Measurements from ENCODE around the gene ATP23.
A peak's percentile ranks its signal among the peaks of the same experiment; 100 is the strongest.

Gene ATP23

DNA sequence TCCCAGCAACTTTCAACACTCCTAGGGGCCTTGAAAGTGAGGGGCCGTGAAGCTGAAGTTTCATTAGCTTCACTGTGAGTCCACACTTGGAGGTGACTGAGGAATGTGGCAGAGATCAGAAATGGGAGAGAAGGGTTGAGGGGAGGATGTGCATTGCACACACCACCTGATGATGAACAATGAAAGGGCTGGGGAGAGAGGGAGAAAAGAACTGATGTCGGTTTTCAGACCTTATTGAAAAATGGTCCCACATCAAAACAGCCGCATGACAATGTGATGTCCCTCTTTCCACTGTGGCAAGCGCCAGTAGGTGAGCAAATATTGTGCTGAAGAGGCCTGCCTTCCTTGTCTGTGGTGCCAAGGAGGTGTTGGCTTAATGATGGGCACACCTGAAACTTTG, 32.3 kb upstream of the ATP23 start:
- TF ChIP-seq, protein P1, sequence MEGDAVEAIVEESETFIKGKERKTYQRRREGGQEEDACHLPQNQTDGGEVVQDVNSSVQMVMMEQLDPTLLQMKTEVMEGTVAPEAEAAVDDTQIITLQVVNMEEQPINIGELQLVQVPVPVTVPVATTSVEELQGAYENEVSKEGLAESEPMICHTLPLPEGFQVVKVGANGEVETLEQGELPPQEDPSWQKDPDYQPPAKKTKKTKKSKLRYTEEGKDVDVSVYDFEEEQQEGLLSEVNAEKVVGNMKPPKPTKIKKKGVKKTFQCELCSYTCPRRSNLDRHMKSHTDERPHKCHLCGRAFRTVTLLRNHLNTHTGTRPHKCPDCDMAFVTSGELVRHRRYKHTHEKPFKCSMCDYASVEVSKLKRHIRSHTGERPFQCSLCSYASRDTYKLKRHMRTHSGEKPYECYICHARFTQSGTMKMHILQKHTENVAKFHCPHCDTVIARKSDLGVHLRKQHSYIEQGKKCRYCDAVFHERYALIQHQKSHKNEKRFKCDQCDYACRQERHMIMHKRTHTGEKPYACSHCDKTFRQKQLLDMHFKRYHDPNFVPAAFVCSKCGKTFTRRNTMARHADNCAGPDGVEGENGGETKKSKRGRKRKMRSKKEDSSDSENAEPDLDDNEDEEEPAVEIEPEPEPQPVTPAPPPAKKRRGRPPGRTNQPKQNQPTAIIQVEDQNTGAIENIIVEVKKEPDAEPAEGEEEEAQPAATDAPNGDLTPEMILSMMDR (IDR thresholded peaks at IDR 0.05; ENCODE audit: insufficient read depth, low read depth, low read length, missing control alignments) = no peak
- DNase-seq (ENCODE audit: low read depth) = no peak
- H3K4me3 ChIP-seq (ENCODE audit: low read depth, low read length) = no peak overlapping the region

DNA sequence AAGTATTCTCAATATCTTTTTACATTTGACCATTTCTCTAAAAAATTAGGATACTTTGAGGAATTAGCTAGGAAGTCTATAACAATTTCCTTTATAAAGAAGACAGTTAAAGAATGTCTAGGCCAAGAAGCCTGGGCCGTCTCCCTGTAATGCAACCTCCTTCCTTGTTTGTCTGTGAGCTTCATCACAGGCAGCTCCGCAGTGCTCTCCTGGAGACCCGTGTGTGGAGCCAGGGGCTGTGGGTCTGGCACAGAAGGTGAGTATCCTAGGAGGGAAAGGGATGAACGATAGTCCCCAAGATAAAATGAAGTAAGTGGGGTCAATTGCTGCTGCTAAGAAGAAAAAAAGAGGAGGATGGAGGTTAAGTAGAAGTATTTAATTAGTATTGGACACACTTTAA, 31.8 kb upstream of the ATP23 start:
- no peak for DNase-seq (ENCODE audit: low read depth)
- TF ChIP-seq, protein P1 (IDR thresholded peaks at IDR 0.05; ENCODE audit: insufficient read depth, low read depth, low read length, missing control alignments) = no peak
- H3K4me3 ChIP-seq (ENCODE audit: low read depth, low read length) = no peak overlapping the region

DNA sequence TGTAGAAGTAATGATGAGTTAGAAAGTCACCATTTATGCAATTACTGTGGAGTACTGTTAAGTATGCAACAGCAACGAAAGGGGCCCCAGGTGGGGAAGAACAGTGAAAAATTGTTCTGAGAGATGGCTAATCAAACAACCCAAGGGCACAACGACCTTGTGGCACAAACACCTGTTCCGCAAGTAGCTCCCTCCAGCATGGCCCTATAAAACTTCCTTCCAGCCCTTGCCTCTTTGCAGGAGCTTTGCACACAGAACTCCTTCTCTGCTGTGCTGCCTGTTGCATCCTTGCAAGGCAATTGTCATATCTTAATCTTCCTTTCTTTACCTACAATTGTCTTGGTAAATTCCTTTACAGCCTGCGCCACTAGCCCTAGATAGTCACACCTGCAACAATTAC, 23.2 kb upstream of the ATP23 start:
- TF ChIP-seq, protein P1 (IDR thresholded peaks at IDR 0.05; ENCODE audit: insufficient read depth, low read depth, low read length, missing control alignments) = no peak

DNA sequence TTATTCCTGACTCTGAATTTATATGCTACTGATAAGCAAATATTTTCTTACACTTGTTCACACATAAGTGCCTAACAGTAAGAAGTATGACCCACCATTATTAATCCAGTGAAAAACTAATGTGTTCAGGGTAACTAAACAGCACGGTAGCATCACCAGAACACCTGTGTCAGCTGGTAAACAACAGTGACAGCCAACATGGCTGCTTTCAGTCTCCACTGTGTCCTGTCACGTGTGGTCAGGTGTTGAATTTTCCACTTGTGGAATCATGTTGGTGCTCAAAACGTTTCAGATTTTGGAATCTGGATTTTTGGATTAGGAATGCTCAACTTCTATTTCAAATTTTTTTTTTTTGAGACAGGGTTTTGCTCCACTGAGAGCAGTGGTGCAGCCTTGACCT, 14.3 kb upstream of the ATP23 start:
- H3K4me3 ChIP-seq (ENCODE audit: low read depth, low read length) = no peak overlapping the region
- no peak for DNase-seq (ENCODE audit: low read depth)
- TF ChIP-seq, protein P1 (IDR thresholded peaks at IDR 0.05; ENCODE audit: insufficient read depth, low read depth, low read length, missing control alignments) = no peak

More for the DNA sequence above, 23.2 kb upstream of the ATP23 start:
- no peak overlapping the region for H3K4me3 ChIP-seq (ENCODE audit: low read depth, low read length)
- no peak for DNase-seq (ENCODE audit: low read depth)

DNA sequence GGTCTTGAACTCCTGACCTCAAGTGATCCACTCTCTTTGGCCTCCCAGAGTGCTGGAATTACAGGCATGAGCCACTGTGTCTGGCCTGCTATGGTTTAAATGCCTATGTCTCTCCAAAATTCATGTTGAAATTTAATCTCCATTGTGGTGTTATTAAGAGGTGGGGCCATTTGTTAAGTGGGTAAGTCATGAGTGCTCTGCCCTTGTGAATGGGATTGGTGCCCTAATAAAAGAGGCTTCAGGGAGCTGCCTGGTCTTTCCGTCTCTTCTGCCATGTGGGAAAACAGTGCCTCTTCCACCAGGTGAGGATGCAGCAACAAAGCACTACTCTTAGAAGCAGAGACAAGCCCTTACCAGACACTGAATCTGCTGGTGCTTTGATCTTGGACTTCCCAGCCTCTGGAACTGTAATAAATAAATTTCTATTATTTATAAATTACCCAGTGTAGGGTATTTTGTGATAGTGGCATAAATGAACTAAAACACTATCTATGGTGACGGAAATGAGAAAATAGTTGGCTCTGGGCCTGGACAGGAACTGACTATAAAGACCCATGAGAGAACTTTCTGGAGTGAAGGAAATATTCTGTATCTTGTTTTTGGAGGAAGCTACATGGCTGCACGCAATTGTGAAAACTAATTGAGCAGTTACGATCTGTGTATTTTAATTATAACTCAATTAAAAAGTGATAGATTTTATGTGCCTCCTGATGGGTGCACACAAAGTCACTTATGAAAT, 12.1 kb upstream of the ATP23 start:
- TF ChIP-seq, protein P1 (IDR thresholded peaks at IDR 0.05; ENCODE audit: insufficient read depth, low read depth, low read length, missing control alignments) = no peak
- DNase-seq (ENCODE audit: low read depth) = no peak
- H3K4me3 ChIP-seq (ENCODE audit: low read depth, low read length) = no peak overlapping the region

DNA sequence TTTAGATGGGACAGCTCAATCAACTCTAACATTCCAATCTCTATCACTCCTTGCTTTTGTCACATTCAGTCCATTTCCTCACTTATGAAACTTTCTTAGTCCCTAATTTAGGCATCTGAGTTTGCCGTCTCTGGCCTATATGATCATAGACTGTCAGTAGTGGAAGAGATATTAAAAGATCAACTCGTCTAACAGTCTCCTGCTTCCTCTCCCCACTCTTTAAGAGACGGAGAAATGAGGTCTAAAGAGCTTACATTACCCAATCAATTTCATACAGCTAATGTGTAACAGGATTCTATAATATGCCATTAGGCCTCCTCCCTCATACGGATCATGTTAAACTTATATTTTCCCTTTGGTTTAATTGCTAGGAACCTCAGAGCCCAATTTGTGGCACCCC, 6.5 kb upstream of the ATP23 start:
- no peak for DNase-seq (ENCODE audit: low read depth)
- H3K4me3 ChIP-seq (ENCODE audit: low read depth, low read length) = peak overlapping the region; percentile 68; the same call in 1 of the 2 replicates
- TF ChIP-seq, protein P1 (IDR thresholded peaks at IDR 0.05; ENCODE audit: insufficient read depth, low read depth, low read length, missing control alignments) = no peak

DNA sequence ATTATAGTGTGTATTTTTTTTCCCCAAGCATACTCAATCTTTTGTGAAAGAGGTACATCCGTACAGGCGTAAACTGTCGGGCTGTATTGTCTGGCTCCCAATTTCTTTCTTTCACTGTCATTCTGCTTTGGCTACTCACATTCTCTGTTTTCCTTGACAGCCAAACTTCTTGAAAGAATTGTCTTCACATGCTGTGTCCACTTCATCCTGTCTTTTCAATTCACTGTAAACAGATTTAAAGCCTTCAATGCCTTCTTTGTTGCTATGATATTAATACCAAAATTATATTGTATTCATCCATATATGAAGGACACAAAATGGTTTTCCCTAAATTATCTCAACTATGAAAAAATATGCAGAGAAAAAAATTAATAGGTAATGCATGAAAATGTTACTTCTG, 6.0 kb upstream of the ATP23 start:
- TF ChIP-seq, protein P1 (IDR thresholded peaks at IDR 0.05; ENCODE audit: insufficient read depth, low read depth, low read length, missing control alignments) = no peak
- H3K4me3 ChIP-seq (ENCODE audit: low read depth, low read length) = peak overlapping the region; percentile 68
- DNase-seq (ENCODE audit: low read depth) = no peak
